Smooth muscle cell (in vitro differentiated cells): ENCODE results near the gene WNK1. TPM values are rescaled to one million over a fixed set of nuclear protein-coding genes. Genes with fewer than 3 reads are reported as not detected.
"Not testable (repeated sequence)": the region's sequence is repeated elsewhere in the genome, so short reads cannot be mapped to it uniquely, and the experiment has no call there.

ENCODE experiments used
- DNase-seq: peaks from one replicate; lab custom pipeline; 2025; ENCODE audit not compliant: unreplicated experiment; lab: John Stamatoyannopoulos, UW
- H2AFZ ChIP-seq: fragments of 200-600 bp; sonication (generic); 2 replicates; pipeline ENCODE4 v1.6.0; 2016; ENCODE audit warnings: antibody characterized with exemption, low read depth, mild to moderate bottlenecking
- H3F3A ChIP-seq: fragments of 200-600 bp; sonication (generic); 2 replicates; pipeline ENCODE4 v1.6.0; 2017; ENCODE audit warnings: antibody characterized with exemption, low read depth
- H3K27ac ChIP-seq: fragments of 200-600 bp; sonication (generic); 2 replicates; pipeline ENCODE4 v1.5.1; 2016; ENCODE audit warnings: low read depth, mild to moderate bottlenecking
- H3K27me3 ChIP-seq: fragments of 200-600 bp; sonication (generic); 2 replicates; pipeline ENCODE4 v1.6.1; 2016; ENCODE audit warnings: low read depth, mild to moderate bottlenecking
- H3K36me3 ChIP-seq: fragments of 200-600 bp; sonication (generic); 2 replicates; pipeline ENCODE4 v1.5.1; 2016; ENCODE audit warnings: low read depth
- H3K4me1 ChIP-seq: fragments of 200-600 bp; sonication (generic); 2 replicates; pipeline ENCODE4 v1.5.1; 2016; ENCODE audit warnings: low read depth
- H3K4me2 ChIP-seq: fragments of 200-600 bp; sonication (generic); 2 replicates; pipeline ENCODE4 v1.6.0; 2016; ENCODE audit warnings: mild to moderate bottlenecking
- H3K4me3 ChIP-seq: fragments of 200-600 bp; sonication (generic); 2 replicates; pipeline ENCODE4 v1.5.1; 2016; ENCODE audit warnings: mild to moderate bottlenecking
- H3K79me2 ChIP-seq: fragments of 200-600 bp; sonication (generic); 2 replicates; pipeline ENCODE4 v1.6.0; 2016; ENCODE audit warnings: low read depth, mild to moderate bottlenecking
- H3K9ac ChIP-seq: fragments of 200-600 bp; sonication (generic); 2 replicates; pipeline ENCODE4 v1.6.0; 2016; ENCODE audit warnings: low read depth
- H3K9me3 ChIP-seq: fragments of 200-600 bp; sonication (generic); replicated peaks from 2 replicates; pipeline ENCODE4 v1.5.1; 2016; ENCODE audit warnings: low read depth
- H4K20me1 ChIP-seq: fragments of 200-600 bp; sonication (generic); 2 replicates; pipeline ENCODE4 v1.6.0; 2016; ENCODE audit warnings: low read depth
- WGBS: methylation state at CpG from one replicate; pipeline ENCODE4 v1.1.7; 2016; ENCODE audit warnings: low lambda C conversion rate; 5-methylcytosine and 5-hydroxymethylcytosine counted together
- polyA plus RNA-seq: library from polyadenylated mRNA; unstranded; fragments of >200 nt; fragmentation: Nextera tagmentation; extraction: Ambion mirVana; gene quantifications from 2 replicates; pipeline ENCODE4 v1.2.1, GENCODE V29; 2016
- total RNA-seq: library from RNA; depleted of rRNA; stranded (reverse); fragments of >200 nt; gene quantifications from 2 replicates; pipeline ENCODE4 v1.2.3, GENCODE V29; 2014
- TF ChIP-seq, protein P1 (sequence below): fragments of 200-600 bp; sonication (generic); IDR thresholded peaks from 2 replicates; pipeline ENCODE4 v1.5.1; 2017; ENCODE audit warnings: borderline replicate concordance, mild to moderate bottlenecking, antibody characterized with exemption; ENCODE audit not compliant: insufficient read depth, poor library complexity, severe bottlenecking

The WNK1 gene
- total and polyA plus RNA-seq, 2 experiments from 2014 or later = 42.2 to 104 TPM

DNA sequence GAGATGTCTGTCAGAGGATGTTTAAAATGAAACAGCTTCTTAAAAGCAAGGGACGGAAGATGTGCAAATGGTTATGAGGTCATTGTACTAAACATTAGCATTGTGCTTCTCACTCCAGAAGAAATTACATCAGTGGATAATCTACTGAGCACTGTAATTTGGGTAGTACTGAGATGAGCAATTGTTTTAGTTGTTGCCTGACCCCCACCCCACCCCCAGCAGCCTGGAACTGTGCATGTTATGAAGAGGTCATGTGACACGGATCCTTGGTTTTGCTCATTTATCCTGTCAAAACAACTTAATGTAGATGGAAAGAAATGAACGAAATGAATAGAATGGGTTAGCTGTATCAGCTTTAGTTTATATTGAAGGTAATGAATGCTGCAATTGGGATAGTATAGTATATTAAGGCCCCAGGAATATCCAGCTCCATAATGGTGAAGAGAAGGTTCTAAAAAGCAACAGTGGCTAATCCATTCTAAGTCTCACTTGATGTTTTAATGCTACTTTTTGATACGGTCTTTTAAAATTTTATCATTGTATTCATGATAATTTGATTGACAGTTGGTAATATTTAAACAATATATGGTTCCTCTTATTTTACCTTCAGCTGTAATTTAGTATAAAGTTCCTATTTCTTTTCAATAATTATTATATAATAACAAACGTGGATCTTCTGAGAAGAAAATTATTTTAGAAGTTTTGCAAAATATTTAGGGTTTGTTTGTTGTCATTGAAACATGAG, 58.5 kb downstream of the WNK1 start:
- Histone ChIP-seq H3K36me3 (no peaks in the 10 kb centered on the region), H4K20me1 (peaks cover 98% of the 10 kb centered on the region), H2AFZ (no peak overlapping the region), H3K9ac (no peak overlapping the region), H3K9me3 (no peaks in the 10 kb centered on the region), H3K27me3 (no peaks in the 10 kb centered on the region), H3F3A (peaks cover 6% of the 10 kb centered on the region), H3K4me3 (no peak overlapping the region), H3K79me2 (peaks cover 91% of the 10 kb centered on the region), H3K4me1 (peaks cover 4% of the 10 kb centered on the region), H3K4me2 (peak overlapping the region; percentile 33), H3K27ac (no peak overlapping the region)
- TF ChIP-seq, protein P1, sequence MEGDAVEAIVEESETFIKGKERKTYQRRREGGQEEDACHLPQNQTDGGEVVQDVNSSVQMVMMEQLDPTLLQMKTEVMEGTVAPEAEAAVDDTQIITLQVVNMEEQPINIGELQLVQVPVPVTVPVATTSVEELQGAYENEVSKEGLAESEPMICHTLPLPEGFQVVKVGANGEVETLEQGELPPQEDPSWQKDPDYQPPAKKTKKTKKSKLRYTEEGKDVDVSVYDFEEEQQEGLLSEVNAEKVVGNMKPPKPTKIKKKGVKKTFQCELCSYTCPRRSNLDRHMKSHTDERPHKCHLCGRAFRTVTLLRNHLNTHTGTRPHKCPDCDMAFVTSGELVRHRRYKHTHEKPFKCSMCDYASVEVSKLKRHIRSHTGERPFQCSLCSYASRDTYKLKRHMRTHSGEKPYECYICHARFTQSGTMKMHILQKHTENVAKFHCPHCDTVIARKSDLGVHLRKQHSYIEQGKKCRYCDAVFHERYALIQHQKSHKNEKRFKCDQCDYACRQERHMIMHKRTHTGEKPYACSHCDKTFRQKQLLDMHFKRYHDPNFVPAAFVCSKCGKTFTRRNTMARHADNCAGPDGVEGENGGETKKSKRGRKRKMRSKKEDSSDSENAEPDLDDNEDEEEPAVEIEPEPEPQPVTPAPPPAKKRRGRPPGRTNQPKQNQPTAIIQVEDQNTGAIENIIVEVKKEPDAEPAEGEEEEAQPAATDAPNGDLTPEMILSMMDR = no peak
- WGBS = 78% methylated on average over 5 of the region's 5 CpGs
- DNase-seq = no peak

DNA sequence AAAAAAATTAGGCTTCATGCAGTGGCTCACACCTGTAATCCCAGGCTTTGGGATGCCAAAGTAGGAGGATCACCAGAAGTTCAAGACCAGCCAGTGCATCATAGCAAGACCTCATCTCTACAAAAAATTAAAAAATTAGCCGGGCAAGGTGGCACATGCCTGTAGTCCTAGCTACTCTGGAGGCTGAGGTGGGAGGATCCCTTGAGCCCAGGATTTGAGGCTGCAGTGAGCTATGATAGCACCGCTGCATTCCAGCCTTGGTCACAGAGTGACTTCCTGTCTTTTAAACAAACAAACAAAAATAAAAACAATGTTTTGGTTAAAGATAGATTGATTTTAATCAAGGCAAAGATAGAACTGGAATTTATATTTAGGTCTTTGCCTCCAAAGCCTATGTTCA, 60.6 kb downstream of the WNK1 start:
- Histone ChIP-seq H3K4me3 (no peak overlapping the region), H4K20me1 (peaks cover 97% of the 10 kb centered on the region), H3K27me3 (no peaks in the 10 kb centered on the region), H3K4me1 (no peaks in the 10 kb centered on the region), H3K79me2 (peaks cover 83% of the 10 kb centered on the region), H3K9me3 (no peaks in the 10 kb centered on the region), H3K27ac (no peak overlapping the region), H3F3A (peaks cover 5% of the 10 kb centered on the region), H2AFZ (no peak overlapping the region), H3K9ac (no peak overlapping the region), H3K4me2 (no peak overlapping the region), H3K36me3 (no peaks in the 10 kb centered on the region)
- WGBS = 95% methylated on average over 2 of the region's 2 CpGs
- no peak for DNase-seq
- TF ChIP-seq, protein P1 = no peak

DNA sequence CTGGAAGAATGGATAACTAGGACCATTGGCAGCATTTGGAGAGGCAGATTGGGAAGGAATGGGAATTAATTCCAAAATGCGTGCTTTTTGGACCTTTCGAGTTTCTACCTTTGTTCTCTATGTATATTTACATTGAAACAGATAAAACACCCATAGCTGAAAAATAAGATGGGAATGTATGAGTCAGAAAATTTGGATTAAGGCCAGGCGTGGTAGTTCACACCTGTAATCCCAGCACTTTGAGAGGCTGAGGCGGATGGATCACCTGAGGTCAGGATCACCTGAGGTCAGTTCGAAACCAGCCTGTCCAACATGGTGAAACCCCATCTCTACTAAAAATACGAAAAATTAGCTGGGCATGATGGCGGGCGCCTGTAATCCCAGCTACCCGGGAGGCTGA, 65.1 kb downstream of the WNK1 start:
- H3K4me3 ChIP-seq, H3K9me3 ChIP-seq, H3K27ac ChIP-seq, H3K9ac ChIP-seq, H3F3A ChIP-seq, DNase-seq, H3K4me1 ChIP-seq, H3K27me3 ChIP-seq, H3K4me2 ChIP-seq, H3K36me3 ChIP-seq, H2AFZ ChIP-seq: not testable (repeated sequence)
- H3K79me2 ChIP-seq = peaks cover 82% of the 10 kb centered on the region
- peaks cover 94% of the 10 kb centered on the region for H4K20me1 ChIP-seq
- WGBS = 87% methylated on average over 9 of the region's 9 CpGs

DNA sequence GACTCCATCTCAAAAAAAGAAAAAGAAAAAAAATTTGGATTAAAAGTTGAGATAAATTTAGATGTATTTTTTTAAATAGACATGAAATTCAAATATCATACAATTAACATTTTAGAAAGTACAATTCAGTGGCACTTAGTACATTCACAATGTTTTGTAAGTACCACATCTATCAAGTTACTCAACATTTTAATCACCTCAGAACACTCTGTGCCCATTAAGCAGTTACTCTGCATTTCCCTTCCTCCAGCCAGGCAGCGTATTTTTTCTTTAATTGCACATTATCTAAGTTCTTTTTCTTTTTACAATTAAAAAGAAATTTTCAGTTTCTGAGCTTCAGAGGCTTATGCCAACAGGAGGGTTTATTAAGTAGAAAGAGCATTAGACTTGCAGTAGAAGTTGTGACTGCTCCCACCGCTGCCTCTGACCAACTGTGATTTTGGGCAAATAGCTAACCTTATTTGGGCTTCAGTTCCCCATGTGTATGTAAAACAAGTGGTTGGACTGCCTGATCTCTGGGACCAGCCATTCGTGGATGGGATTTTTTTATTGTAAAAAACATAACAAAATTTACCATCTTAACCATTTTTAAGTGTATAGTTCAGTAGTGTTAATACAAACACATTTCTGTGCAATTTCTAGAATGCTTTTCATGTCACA, 65.7 kb downstream of the WNK1 start:
- Histone ChIP-seq H3K27me3 (no peaks in the 10 kb centered on the region), H3K4me1 (no peaks in the 10 kb centered on the region), H2AFZ (no peak overlapping the region), H3K4me3 (no peak overlapping the region), H3K9me3 (no peaks in the 10 kb centered on the region), H3K4me2 (no peak overlapping the region), H4K20me1 (peaks cover 94% of the 10 kb centered on the region), H3K36me3 (no peaks in the 10 kb centered on the region), H3K27ac (no peak overlapping the region), H3K9ac (no peak overlapping the region), H3F3A (peaks cover 5% of the 10 kb centered on the region), H3K79me2 (peaks cover 82% of the 10 kb centered on the region)
- 90% methylated on average over 3 of the region's 3 CpGs for WGBS
- DNase-seq = no peak
- TF ChIP-seq, protein P1 = no peak
